IMR-90 (cell line): Measurements from ENCODE around the gene KIF1A.

Experiments used
- CTCF ChIP-seq: conservative IDR thresholded peaks from 2 replicates; pipeline ENCODE4 v1.5.1; 2012; ENCODE audit warnings: mild to moderate bottlenecking, low read depth, low read length, improper control_type of control experiment
- POLR2A ChIP-seq: IDR thresholded peaks from 2 replicates; pipeline ENCODE4 v1.6.1; 2012; ENCODE audit warnings: mild to moderate bottlenecking, low read depth, low read length
- USF2 ChIP-seq: fragments of 150-350 bp; IDR thresholded peaks from 2 replicates; pipeline ENCODE4 v1.6.1; 2017; ENCODE audit warnings: mild to moderate bottlenecking, antibody characterized with exemption, low read length, low read depth

GRCh38 chr2:240687045-240687740 lies 132.8 kb downstream of the KIF1A start:
- TF ChIP-seq USF2 (no peak), CTCF (no peak), POLR2A (no peak)
